ENCODE measurements around the gene FMNL2.

FMNL2 gene

GRCh38 chr2:152454960-152455359, 120.0 kb downstream of the FMNL2 start:
- Mint-ChIP-seq H3K36me3 (no peaks in the 10 kb centered on the region), H3K27me3 (no peaks in the 10 kb centered on the region), H3K27ac (peak overlapping the region; percentile 65), H3K9me3 (peaks cover 0 to 2% of the 10 kb centered on the region in 2 donors), H3K4me3 (no peak overlapping the region), H3K4me1 (no peaks in the 10 kb centered on the region)
- DNase-seq: no peak
- no peak for ATAC-seq (replicated peaks)

GRCh38 chr2:152455738-152456137, 120.8 kb downstream of the FMNL2 start:
- ATAC-seq (replicated peaks) (no peak), DNase-seq (no peak)
- Mint-ChIP-seq H3K36me3 (no peaks in the 10 kb centered on the region), H3K27ac (no peak overlapping the region), H3K27me3 (no peaks in the 10 kb centered on the region), H3K4me1 (no peaks in the 10 kb centered on the region), H3K9me3 (peaks cover 0 to 2% of the 10 kb centered on the region in 2 donors), H3K4me3 (no peak overlapping the region)

- H3K4me3 Mint-ChIP-seq: no peak overlapping the region
These were observed 121.3 kb downstream of the FMNL2 start for GRCh38 chr2:152456262-152456661.

GRCh38 chr2:152458441-152458940, 123.5 kb downstream of the FMNL2 start:
- peaks cover 0 to 2% of the 10 kb centered on the region in 2 donors for H3K9me3 Mint-ChIP-seq
- no peak for DNase-seq
- no peaks in the 10 kb centered on the region for H3K4me1 Mint-ChIP-seq
- no peak overlapping the region for H3K27ac Mint-ChIP-seq
- H3K4me3 Mint-ChIP-seq: no peak overlapping the region
- no peaks in the 10 kb centered on the region for H3K27me3 Mint-ChIP-seq
- ATAC-seq (replicated peaks): no peak
- H3K36me3 Mint-ChIP-seq: no peaks in the 10 kb centered on the region

More at GRCh38 chr2:152456262-152456661, 121.3 kb downstream of the FMNL2 start:
- H3K4me1 Mint-ChIP-seq: no peaks in the 10 kb centered on the region
- DNase-seq (no peak), ATAC-seq (replicated peaks) (no peak)
- H3K36me3 Mint-ChIP-seq: no peaks in the 10 kb centered on the region
- no peak overlapping the region for H3K27ac Mint-ChIP-seq
- peaks cover 0 to 2% of the 10 kb centered on the region in 2 donors for H3K9me3 Mint-ChIP-seq
- H3K27me3 Mint-ChIP-seq: no peaks in the 10 kb centered on the region

- Mint-ChIP-seq H3K36me3 (no peaks in the 10 kb centered on the region), H3K4me1 (no peaks in the 10 kb centered on the region), H3K4me3 (no peak overlapping the region), H3K27me3 (no peaks in the 10 kb centered on the region), H3K27ac (no peak overlapping the region), H3K9me3 (peaks cover 0 to 2% of the 10 kb centered on the region in 2 donors)
- ATAC-seq (replicated peaks) (no peak), DNase-seq (no peak)
These were observed 124.1 kb downstream of the FMNL2 start for GRCh38 chr2:152459091-152459490.

GRCh38 chr2:152460567-152460966, 125.6 kb downstream of the FMNL2 start:
- H3K9me3 Mint-ChIP-seq: peaks cover 0 to 2% of the 10 kb centered on the region in 2 donors
- no peak for ATAC-seq (replicated peaks)
- H3K27me3 Mint-ChIP-seq: no peaks in the 10 kb centered on the region
- H3K4me3 Mint-ChIP-seq: no peak overlapping the region
- H3K4me1 Mint-ChIP-seq: peaks cover 0 to 4% of the 10 kb centered on the region in 2 donors
- no peak overlapping the region for H3K27ac Mint-ChIP-seq
- DNase-seq: no peak
- H3K36me3 Mint-ChIP-seq: no peaks in the 10 kb centered on the region

GRCh38 chr2:152462120-152462519, 127.1 kb downstream of the FMNL2 start:
- Mint-ChIP-seq H3K4me1 (peaks cover 11 to 12% of the 10 kb centered on the region in 2 donors), H3K36me3 (no peaks in the 10 kb centered on the region), H3K4me3 (no peak overlapping the region), H3K27me3 (no peaks in the 10 kb centered on the region), H3K9me3 (peaks cover 0 to 2% of the 10 kb centered on the region in 2 donors), H3K27ac (no peak overlapping the region)
- no peak for DNase-seq
- no peak for ATAC-seq (replicated peaks)

- H3K27ac Mint-ChIP-seq: no peak overlapping the region
- ATAC-seq (replicated peaks): no peak
These were observed 127.8 kb downstream of the FMNL2 start for GRCh38 chr2:152462779-152463178.

GRCh38 chr2:152464851-152465470, 130.0 kb downstream of the FMNL2 start:
- DNase-seq: no peak
- no peak overlapping the region for H3K4me3 Mint-ChIP-seq
- ATAC-seq (replicated peaks): no peak
- no peaks in the 10 kb centered on the region for H3K36me3 Mint-ChIP-seq
- no peaks in the 10 kb centered on the region for H3K9me3 Mint-ChIP-seq
- H3K4me1 Mint-ChIP-seq: peaks cover 22 to 29% of the 10 kb centered on the region in 2 donors
- H3K27me3 Mint-ChIP-seq: no peaks in the 10 kb centered on the region
- no peak overlapping the region for H3K27ac Mint-ChIP-seq

More at GRCh38 chr2:152462779-152463178, 127.8 kb downstream of the FMNL2 start:
- H3K9me3 Mint-ChIP-seq: peaks cover 0 to 2% of the 10 kb centered on the region in 2 donors
- no peak for DNase-seq
- H3K4me3 Mint-ChIP-seq: no peak overlapping the region
- H3K27me3 Mint-ChIP-seq: no peaks in the 10 kb centered on the region
- H3K36me3 Mint-ChIP-seq: no peaks in the 10 kb centered on the region
- H3K4me1 Mint-ChIP-seq: peaks cover 16 to 18% of the 10 kb centered on the region in 2 donors

GRCh38 chr2:152465541-152465940, 130.6 kb downstream of the FMNL2 start:
- H3K4me1 Mint-ChIP-seq: peaks cover 22 to 29% of the 10 kb centered on the region in 2 donors
- H3K36me3 Mint-ChIP-seq: no peaks in the 10 kb centered on the region
- ATAC-seq (replicated peaks) (no peak), DNase-seq (no peak)
- H3K9me3 Mint-ChIP-seq: no peaks in the 10 kb centered on the region
- no peak overlapping the region for H3K27ac Mint-ChIP-seq
- no peak overlapping the region for H3K4me3 Mint-ChIP-seq
- no peaks in the 10 kb centered on the region for H3K27me3 Mint-ChIP-seq

GRCh38 chr2:152466041-152466440, 131.1 kb downstream of the FMNL2 start:
- Mint-ChIP-seq H3K4me3 (no peak overlapping the region), H3K9me3 (no peaks in the 10 kb centered on the region), H3K36me3 (no peaks in the 10 kb centered on the region), H3K27ac (no peak overlapping the region), H3K4me1 (peaks cover 22 to 29% of the 10 kb centered on the region in 2 donors), H3K27me3 (no peaks in the 10 kb centered on the region)
- DNase-seq (no peak), ATAC-seq (replicated peaks) (peak in 1 of 2 donors; percentile 41)

- Mint-ChIP-seq H3K27ac (no peak overlapping the region), H3K27me3 (no peaks in the 10 kb centered on the region), H3K4me3 (no peak overlapping the region), H3K9me3 (no peaks in the 10 kb centered on the region), H3K4me1 (peaks cover 22 to 29% of the 10 kb centered on the region in 2 donors), H3K36me3 (no peaks in the 10 kb centered on the region)
- peak; percentile 13 for DNase-seq
- peak; percentile 92 to 95 for ATAC-seq (replicated peaks)
These were observed 132.2 kb downstream of the FMNL2 start for GRCh38 chr2:152466980-152467676.

- Mint-ChIP-seq H3K4me3 (no peak overlapping the region), H3K27me3 (no peaks in the 10 kb centered on the region), H3K36me3 (no peaks in the 10 kb centered on the region), H3K27ac (no peak overlapping the region), H3K9me3 (no peaks in the 10 kb centered on the region), H3K4me1 (peaks cover 22 to 29% of the 10 kb centered on the region in 2 donors)
- DNase-seq (no peak), ATAC-seq (replicated peaks) (no peak)
These were observed 132.9 kb downstream of the FMNL2 start for GRCh38 chr2:152467677-152468410.

GRCh38 chr2:152468899-152469692, 134.1 kb downstream of the FMNL2 start:
- Mint-ChIP-seq H3K36me3 (no peaks in the 10 kb centered on the region), H3K4me3 (peak overlapping the region; percentile 11 to 44), H3K4me1 (peaks cover 22 to 29% of the 10 kb centered on the region in 2 donors), H3K27me3 (no peaks in the 10 kb centered on the region), H3K27ac (peak overlapping the region; percentile 39), H3K9me3 (no peaks in the 10 kb centered on the region)
- peak in 1 of 2 donors; percentile 4 for ATAC-seq (replicated peaks)
- DNase-seq: no peak
